RPMI7951 (cell line): ENCODE data around the gene ASB18. TPM values are rescaled to one million over a fixed set of nuclear protein-coding genes. Genes with fewer than 3 reads are reported as not detected.
"Not testable (repeated sequence)": the region's sequence is repeated elsewhere in the genome, so short reads cannot be mapped to it uniquely, and the experiment has no call there.

Experiments
- DNase-seq: peaks from one replicate; pipeline ENCODE4 v3.0.0-alpha.2; 2012; ENCODE audit warnings: low read depth
- total RNA-seq: library from RNA; depleted of rRNA; stranded (reverse); fragments of >200 nt; shearing (Covaris generic); gene quantifications from 2 replicates; pipeline ENCODE4 v1.2.3, GENCODE V29; 2014; rRNA removed

The ASB18 gene
- not detected in 2 replicates for total RNA-seq

- no peak for DNase-seq
Observed at GRCh38 chr2:236264256-236264655, at the start of gene ASB18. TSS of gene ASB18 (minus strand) at chr2:236264406. CDS start at chr2:236264345, 61 bp downstream.

GRCh38 chr2:236311286-236311685 lies 47.1 kb upstream of the ASB18 start:
- DNase-seq = no peak

GRCh38 chr2:236309669-236310029 lies 45.4 kb upstream of the ASB18 start:
- peak; percentile 13 for DNase-seq

GRCh38 chr2:236308855-236309668 lies 44.9 kb upstream of the ASB18 start:
- no peak for DNase-seq

GRCh38 chr2:236307641-236308040 lies 43.4 kb upstream of the ASB18 start:
- DNase-seq = no peak

GRCh38 chr2:236306825-236307540 lies 42.8 kb upstream of the ASB18 start:
- no peak for DNase-seq

- no peak for DNase-seq
Observed at GRCh38 chr2:236305964-236306605, 41.9 kb upstream of the ASB18 start.

- no peak for DNase-seq
Observed at GRCh38 chr2:236305531-236305930, 41.3 kb upstream of the ASB18 start.

- no peak for DNase-seq
Observed at GRCh38 chr2:236303935-236304334, 39.7 kb upstream of the ASB18 start.

GRCh38 chr2:236302555-236302954 lies 38.3 kb upstream of the ASB18 start:
- DNase-seq = no peak

- DNase-seq = no peak
Observed at GRCh38 chr2:236298924-236299475, 34.8 kb upstream of the ASB18 start.

- DNase-seq = no peak
Observed at GRCh38 chr2:236295481-236295880, 31.3 kb upstream of the ASB18 start.

GRCh38 chr2:236294647-236295046 lies 30.4 kb upstream of the ASB18 start:
- no peak for DNase-seq

- DNase-seq = no peak
Observed at GRCh38 chr2:236293241-236293810, 29.1 kb upstream of the ASB18 start.

- DNase-seq = no peak
Observed at GRCh38 chr2:236291911-236292310, 27.7 kb upstream of the ASB18 start.

GRCh38 chr2:236291476-236291875 lies 27.3 kb upstream of the ASB18 start:
- DNase-seq = no peak

- DNase-seq = no peak
Observed at GRCh38 chr2:236290742-236291425, 26.7 kb upstream of the ASB18 start.

GRCh38 chr2:236289766-236290462 lies 25.7 kb upstream of the ASB18 start:
- DNase-seq = no peak

GRCh38 chr2:236288373-236288772 lies 24.2 kb upstream of the ASB18 start:
- DNase-seq = not testable (repeated sequence)

GRCh38 chr2:236287656-236288055 lies 23.4 kb upstream of the ASB18 start:
- no peak for DNase-seq
